Esophagus muscularis mucosa (tissue), 4 donors: ENCODE measurements around the gene NPIPB2. TPM values are rescaled to one million over a fixed set of nuclear protein-coding genes. Genes with fewer than 3 reads are reported as not detected.
A peak's percentile ranks its signal among the peaks of the same experiment; 100 is the strongest.
"Not testable (repeated sequence)": the region's sequence is repeated elsewhere in the genome, so short reads cannot be mapped to it uniquely, and the experiment has no call there.

Experiments
- DNase-seq: peaks from one replicate; pipeline ENCODE4 v3.0.0-alpha.2; 2017; ENCODE audit errors: extremely low spot score
- H3K27ac ChIP-seq, 4 donors: fragments of 200-600 bp; sonication (generic); replicated peaks in 1 of 4; 1 replicate in 3 of 4; 2 replicates in 1 of 4; pipeline ENCODE4 v1.5.1; 2016 to 2019; ENCODE audit warnings: mild to moderate bottlenecking in 1 of 4
- H3K27me3 ChIP-seq, 4 donors: fragments of 200-600 bp; sonication (generic); one replicate each; pipeline versions ENCODE4 v1.5.1 to v1.6.0; 2016 to 2019
- H3K36me3 ChIP-seq, 4 donors: fragments of 200-600 bp; sonication (generic); one replicate each; pipeline ENCODE4 v1.5.1; 2016 to 2019
- H3K4me1 ChIP-seq, 4 donors: fragments of 200-600 bp; sonication (generic); one replicate each; pipeline ENCODE4 v1.5.1; 2016 to 2019
- H3K4me3 ChIP-seq, 4 donors: fragments of 200-600 bp; sonication (generic); 1 replicate in 2 of 4; 2 replicates in 2 of 4; pipeline ENCODE4 v1.5.1; 2016 to 2019; ENCODE audit warnings: mild to moderate bottlenecking in 4 of 4, moderate library complexity in 1 of 4
- H3K9me3 ChIP-seq, 4 donors: fragments of 200-600 bp; sonication (generic); 1 replicate in 3 of 4; 2 replicates in 1 of 4; pipeline ENCODE4 v1.5.1; 2016 to 2019
- CTCF ChIP-seq, 3 experiments: fragments of 200-600 bp in 2 of 3; fragments of 450-650 bp in 1 of 3; sonication (generic) in 2 of 3; IDR thresholded peaks; one replicate each; pipeline ENCODE4 v1.5.1; 2017 to 2019; ENCODE audit warnings: antibody characterized with exemption in 3 of 3, mild to moderate bottlenecking in 2 of 3, moderate library complexity in 1 of 3
- EP300 ChIP-seq: sonication (generic); formaldehyde crosslinking; IDR thresholded peaks from one replicate; pipeline ENCODE4 v1.6.1; 2017; ENCODE audit warnings: antibody characterized with exemption
- POLR2A ChIP-seq: fragments of 450-650 bp; IDR thresholded peaks from one replicate; pipeline ENCODE4 v1.6.1; 2017; ENCODE audit warnings: antibody characterized with exemption, moderate library complexity, mild to moderate bottlenecking, low read depth
- POLR2AphosphoS5 ChIP-seq, 2 donors: sonication (generic); formaldehyde crosslinking; IDR thresholded peaks; one replicate each; pipeline ENCODE4 v1.6.1; 2017; ENCODE audit warnings: antibody characterized with exemption in 2 of 2
- WGBS: methylation state at CpG from one replicate; pipeline ENCODE4 v1.1.5; 2018; 5-methylcytosine and 5-hydroxymethylcytosine counted together
- intact Hi-C: fragments of 100-400 bp; cut with DNase I; formaldehyde crosslinking; loops from one replicate; pipeline ENCODE4 v1.15.1; 2023
- total RNA-seq, 4 donors: library from RNA; depleted of rRNA; stranded (reverse); fragments of >200 nt; gene quantifications; one replicate each; pipeline versions ENCODE4 v1.1.0 to v1.2.1, GENCODE V29; 2016

Gene NPIPB2
- total RNA-seq, 4 donors from 2014 or later, result 0.66 to 12.3 (median 8.7) TPM

- TF ChIP-seq POLR2A, result no peak
- TF ChIP-seq CTCF (IDR thresholded peaks at IDR 0.05), result peak in 1 of 3 experiments; percentile 28
- Histone ChIP-seq H3K9me3 (no peaks in the 10 kb centered on the region), H3K27ac (no peak overlapping the region), H3K36me3 (no peaks in the 10 kb centered on the region), H3K4me3 (no peak overlapping the region), H3K27me3 (peaks cover 0 to 6% (median 0%) of the 10 kb centered on the region in 4 donors), H3K4me1 (no peaks in the 10 kb centered on the region)
- WGBS, result 23% methylated on average over 4 of the region's 4 CpGs
- intact Hi-C loops, result no loop called here
- no peak for DNase-seq
Observed at GRCh38 chr16:11949527-11949926, 7.7 kb upstream of the NPIPB2 start.

- Histone ChIP-seq H3K9me3 (no peaks in the 10 kb centered on the region), H3K36me3 (no peaks in the 10 kb centered on the region), H3K27ac (no peak overlapping the region)
Observed at GRCh38 chr16:11948819-11949218, 7.0 kb upstream of the NPIPB2 start.

GRCh38 chr16:11946433-11946832 lies 4.6 kb upstream of the NPIPB2 start:
- intact Hi-C loops, result no loop called here
- WGBS, result 70% methylated on average over 3 of the region's 3 CpGs

More at GRCh38 chr16:11948819-11949218, 7.0 kb upstream of the NPIPB2 start:
- DNase-seq, result no peak
- Histone ChIP-seq H3K4me3 (no peak overlapping the region), H3K27me3 (peaks cover 0 to 6% (median 0%) of the 10 kb centered on the region in 4 donors), H3K4me1 (no peaks in the 10 kb centered on the region)
- 93% methylated on average over 5 of the region's 5 CpGs for WGBS
- TF ChIP-seq EP300 (no peak), CTCF (IDR thresholded peaks at IDR 0.05) (no peak)
- intact Hi-C loops, result no loop called here

GRCh38 chr16:11927350-11927749 lies 14.5 kb downstream of the NPIPB2 start:
- H3K4me3 ChIP-seq, H3K9me3 ChIP-seq, DNase-seq, H3K36me3 ChIP-seq, H3K27me3 ChIP-seq, H3K4me1 ChIP-seq, H3K27ac ChIP-seq, intact Hi-C loops: not testable (repeated sequence)
- 82% methylated on average over 11 of the region's 13 CpGs for WGBS

More at GRCh38 chr16:11946433-11946832, 4.6 kb upstream of the NPIPB2 start:
- Histone ChIP-seq H3K36me3 (no peaks in the 10 kb centered on the region), H3K9me3 (no peaks in the 10 kb centered on the region), H3K4me1 (no peaks in the 10 kb centered on the region), H3K27me3 (peaks cover 0 to 6% (median 0%) of the 10 kb centered on the region in 4 donors), H3K4me3 (no peak overlapping the region), H3K27ac (no peak overlapping the region)
- no peak for DNase-seq
- no peak for TF ChIP-seq POLR2AphosphoS5 (IDR thresholded peaks at IDR 0.05)
- no peak for TF ChIP-seq POLR2A
- no peak for TF ChIP-seq CTCF (IDR thresholded peaks at IDR 0.05)
- no peak for TF ChIP-seq EP300

- WGBS, result 71% methylated on average over 10 of the region's 10 CpGs
- H3K4me1 ChIP-seq, H3K27me3 ChIP-seq, H3K4me3 ChIP-seq, DNase-seq, H3K27ac ChIP-seq, H3K9me3 ChIP-seq, H3K36me3 ChIP-seq, intact Hi-C loops: not testable (repeated sequence)
Observed at GRCh38 chr16:11924046-11924445, 17.8 kb downstream of the NPIPB2 start.

GRCh38 chr16:11916524-11917285 lies 25.1 kb downstream of the NPIPB2 start:
- H3K4me3 ChIP-seq, result peak overlapping the region; percentile 96 to 98 (median 97)
- peak overlapping the region; percentile 85 to 99 (median 95) for H3K27ac ChIP-seq
- WGBS, result 65% methylated on average over 13 of the region's 13 CpGs
- TF ChIP-seq CTCF (IDR thresholded peaks at IDR 0.05) (no peak), POLR2A (no peak), EP300 (no peak), POLR2AphosphoS5 (IDR thresholded peaks at IDR 0.05) (no peak)
- no peak for DNase-seq
- H3K9me3 ChIP-seq, result no peaks in the 10 kb centered on the region
- intact Hi-C loops, result loop anchor here (2.0 kb wide), 1 partner anchor 60 kb away; the partner anchor contains the start of gene SNX29
- no peaks in the 10 kb centered on the region for H3K27me3 ChIP-seq
- peaks cover 31 to 34% (median 33%) of the 10 kb centered on the region in 4 donors for H3K4me1 ChIP-seq
- H3K36me3 ChIP-seq, result no peaks in the 10 kb centered on the region
